Transverse colon (tissue), 3 donors: ENCODE measurements around the gene TCF25.

Experiments used
- EP300 ChIP-seq: sonication (generic); formaldehyde crosslinking; IDR thresholded peaks from one replicate; pipeline ENCODE4 v1.6.1; 2017; ENCODE audit warnings: antibody characterized with exemption, low read depth
- TF ChIP-seq, protein P1 (sequence below), 5 experiments: fragments of 200-600 bp in 3 of 5; fragments of 450-650 bp in 2 of 5; sonication (generic) in 3 of 5; IDR thresholded peaks; 1 replicate in 2 of 5; 2 replicates in 3 of 5; pipeline ENCODE4 v1.5.1; 2016 to 2017; ENCODE audit warnings: antibody characterized with exemption in 5 of 5, inconsistent platforms in 3 of 5, mild to moderate bottlenecking in 2 of 5, moderate library complexity in 1 of 5

DNA sequence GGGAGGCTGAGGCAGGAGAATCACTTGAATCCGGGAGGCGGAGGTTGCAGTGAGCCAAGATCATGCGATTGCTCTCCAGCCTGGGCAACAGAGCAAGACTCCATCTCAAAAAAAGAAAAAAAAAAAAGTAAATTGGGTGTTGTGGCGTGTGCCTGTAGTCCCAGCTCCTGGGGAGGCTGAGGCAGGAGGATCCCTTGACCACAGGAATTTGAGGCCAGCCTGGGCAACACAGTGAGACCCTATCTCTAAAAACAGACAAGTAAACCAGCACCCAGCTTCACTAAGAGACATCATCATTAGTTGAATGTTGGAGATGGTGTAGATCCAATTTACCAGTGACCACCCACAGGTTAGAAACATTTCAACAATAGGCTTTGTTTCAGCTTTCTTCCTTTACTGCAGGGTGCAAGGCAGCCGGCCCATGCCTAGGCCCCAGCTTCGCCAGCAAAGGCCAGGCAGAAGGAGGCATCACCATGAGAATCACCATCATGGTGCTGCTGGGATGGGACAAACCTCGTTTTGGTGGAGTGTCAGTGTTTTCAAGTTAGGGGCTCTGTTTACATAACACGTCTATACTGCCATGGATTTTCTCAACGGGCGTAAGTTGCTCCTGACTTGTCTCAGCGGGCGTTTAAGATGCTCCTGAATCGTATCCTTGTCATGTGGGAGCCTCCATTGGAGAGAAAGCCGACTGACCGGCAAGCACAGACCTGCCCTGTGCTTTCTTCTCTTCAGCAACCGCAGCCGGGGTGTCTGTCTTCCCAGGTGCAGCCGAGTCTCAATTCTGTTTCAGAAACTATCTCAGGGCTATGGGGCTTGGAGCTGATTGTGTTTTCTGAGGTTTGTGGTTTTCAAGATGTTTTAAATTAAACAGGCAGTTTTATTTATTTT lies 7.3 kb downstream of the TCF25 start:
- TF ChIP-seq, protein P1, sequence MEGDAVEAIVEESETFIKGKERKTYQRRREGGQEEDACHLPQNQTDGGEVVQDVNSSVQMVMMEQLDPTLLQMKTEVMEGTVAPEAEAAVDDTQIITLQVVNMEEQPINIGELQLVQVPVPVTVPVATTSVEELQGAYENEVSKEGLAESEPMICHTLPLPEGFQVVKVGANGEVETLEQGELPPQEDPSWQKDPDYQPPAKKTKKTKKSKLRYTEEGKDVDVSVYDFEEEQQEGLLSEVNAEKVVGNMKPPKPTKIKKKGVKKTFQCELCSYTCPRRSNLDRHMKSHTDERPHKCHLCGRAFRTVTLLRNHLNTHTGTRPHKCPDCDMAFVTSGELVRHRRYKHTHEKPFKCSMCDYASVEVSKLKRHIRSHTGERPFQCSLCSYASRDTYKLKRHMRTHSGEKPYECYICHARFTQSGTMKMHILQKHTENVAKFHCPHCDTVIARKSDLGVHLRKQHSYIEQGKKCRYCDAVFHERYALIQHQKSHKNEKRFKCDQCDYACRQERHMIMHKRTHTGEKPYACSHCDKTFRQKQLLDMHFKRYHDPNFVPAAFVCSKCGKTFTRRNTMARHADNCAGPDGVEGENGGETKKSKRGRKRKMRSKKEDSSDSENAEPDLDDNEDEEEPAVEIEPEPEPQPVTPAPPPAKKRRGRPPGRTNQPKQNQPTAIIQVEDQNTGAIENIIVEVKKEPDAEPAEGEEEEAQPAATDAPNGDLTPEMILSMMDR (IDR thresholded peaks at IDR 0.05) = no peak
- no peak for TF ChIP-seq EP300
